Measurements from ENCODE around the gene OR10A5. TPM values are rescaled to one million over a fixed set of nuclear protein-coding genes. Genes with fewer than 3 reads are reported as not detected.

The OR10A5 gene
- polyA plus RNA-seq, 1 donor (not counting 4 experiments of a cell fraction or from before 2014, with no cell fraction given): not detected

- Histone ChIP-seq H3K79me2 (ENCODE audit: control insufficient read depth, insufficient read depth, low read length) (no peaks in the 10 kb centered on the region), H2AFZ (ENCODE audit: control insufficient read depth, low read length) (no peak overlapping the region), H3K9me3 (ENCODE audit: control insufficient read depth, low read depth, low read length) (no peaks in the 10 kb centered on the region), H3K9ac (ENCODE audit: control insufficient read depth, extremely low read depth, insufficient read depth, low read length) (no peak overlapping the region), H3K4me2 (ENCODE audit: control insufficient read depth, extremely low read depth, insufficient read depth, low read depth, low read length) (no peak overlapping the region), H4K20me1 (ENCODE audit: control insufficient read depth, extremely low read depth, insufficient read depth, low read length) (no peaks in the 10 kb centered on the region), H3K27ac (ENCODE audit: control insufficient read depth, insufficient read depth, low read length) (no peak overlapping the region), H3K4me3 (ENCODE audit: control insufficient read depth in 2 of 3, extremely low read depth in 1 of 3, insufficient read depth in 2 of 3, low read depth in 1 of 3, low read length in 3 of 3) (no peak overlapping the region), H3K36me3 (ENCODE audit: control insufficient read depth in 2 of 2, extremely low read depth in 1 of 2, insufficient read depth in 2 of 2, low read length in 2 of 2) (no peaks in the 10 kb centered on the region), H3K9me1 (ENCODE audit: control insufficient read depth, extremely low read depth, insufficient read depth, low read length) (no peaks in the 10 kb centered on the region), H3K4me1 (ENCODE audit: control insufficient read depth, extremely low read depth, insufficient read depth, low read length) (no peaks in the 10 kb centered on the region), H3K27me3 (ENCODE audit: control insufficient read depth, extremely low read depth, insufficient read depth, low read length) (no peaks in the 10 kb centered on the region)
- FAIRE-seq (no peak), DNase-seq (ENCODE audit: low read depth, low spot score) (no peak)
- no peak for TF ChIP-seq CTCF (optimal IDR thresholded peaks at IDR 0.05 in 1 of 3, IDR thresholded peaks at IDR 0.05 in 1 of 3, conservative IDR thresholded peaks at IDR 0.05 in 1 of 3; ENCODE audit: extremely low read depth in 1 of 3, insufficient read depth in 2 of 3, low read length in 3 of 3)
- no peak for TF ChIP-seq EZH2 (IDR thresholded peaks at IDR 0.05; ENCODE audit: low read length)
- dilution Hi-C loops (cut with MboI; ENCODE audit: extremely low pct_ligation_motif_present, low sequenced_read_pairs): no loop called here
Measured at GRCh38 chr11:6864438-6864837, 19.0 kb downstream of the OR10A5 start.

DNA sequence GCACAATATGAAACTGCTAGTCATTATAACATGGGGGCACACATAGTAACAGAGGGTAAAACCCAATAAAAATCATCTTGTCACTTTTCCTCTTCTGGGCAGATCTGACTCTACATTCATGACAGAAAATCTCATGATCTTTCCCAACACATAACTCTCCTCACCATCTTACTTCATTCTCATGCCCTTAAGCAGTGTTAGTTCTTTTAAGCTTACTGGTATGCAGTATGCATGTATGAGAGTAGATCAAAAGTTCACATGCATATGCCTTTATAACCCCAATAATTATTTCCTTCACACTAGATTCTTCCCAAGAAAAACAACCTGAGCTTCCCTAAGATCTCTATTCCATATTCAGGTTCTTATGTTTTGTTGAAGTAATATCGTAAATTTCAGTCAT is 25.8 kb downstream of the OR10A5 start:
- H3K9me1 ChIP-seq (ENCODE audit: control insufficient read depth, extremely low read depth, insufficient read depth, low read length): no peaks in the 10 kb centered on the region
- FAIRE-seq (no peak), DNase-seq (ENCODE audit: low read depth, low spot score) (no peak)
- no peaks in the 10 kb centered on the region for H3K36me3 ChIP-seq (ENCODE audit: control insufficient read depth in 2 of 2, extremely low read depth in 1 of 2, insufficient read depth in 2 of 2, low read length in 2 of 2)
- no peak overlapping the region for H2AFZ ChIP-seq (ENCODE audit: control insufficient read depth, low read length)
- no peaks in the 10 kb centered on the region for H3K4me1 ChIP-seq (ENCODE audit: control insufficient read depth, extremely low read depth, insufficient read depth, low read length)
- H3K4me2 ChIP-seq (ENCODE audit: control insufficient read depth, extremely low read depth, insufficient read depth, low read depth, low read length): no peak overlapping the region
- H3K27ac ChIP-seq (ENCODE audit: control insufficient read depth, insufficient read depth, low read length): no peak overlapping the region
- TF ChIP-seq CTCF (optimal IDR thresholded peaks at IDR 0.05 in 1 of 3, IDR thresholded peaks at IDR 0.05 in 1 of 3, conservative IDR thresholded peaks at IDR 0.05 in 1 of 3; ENCODE audit: extremely low read depth in 1 of 3, insufficient read depth in 2 of 3, low read length in 3 of 3) (no peak), EZH2 (IDR thresholded peaks at IDR 0.05; ENCODE audit: low read length) (no peak)
- no peak overlapping the region for H3K9ac ChIP-seq (ENCODE audit: control insufficient read depth, extremely low read depth, insufficient read depth, low read length)
- no peaks in the 10 kb centered on the region for H4K20me1 ChIP-seq (ENCODE audit: control insufficient read depth, extremely low read depth, insufficient read depth, low read length)
- dilution Hi-C loops (cut with MboI; ENCODE audit: extremely low pct_ligation_motif_present, low sequenced_read_pairs): no loop called here
- H3K27me3 ChIP-seq (ENCODE audit: control insufficient read depth, extremely low read depth, insufficient read depth, low read length): no peaks in the 10 kb centered on the region
- H3K79me2 ChIP-seq (ENCODE audit: control insufficient read depth, insufficient read depth, low read length): no peaks in the 10 kb centered on the region
- H3K4me3 ChIP-seq (ENCODE audit: control insufficient read depth in 2 of 3, extremely low read depth in 1 of 3, insufficient read depth in 2 of 3, low read depth in 1 of 3, low read length in 3 of 3): no peak overlapping the region
- H3K9me3 ChIP-seq (ENCODE audit: control insufficient read depth, low read depth, low read length): no peaks in the 10 kb centered on the region

Data from keratinocyte (primary cell).